Stimulated activated CD8-positive, alpha-beta memory T cell treated with anti-CD3 and anti-CD28 coated beads, Interleukin-4, amount 100 ng/mL, for 24 hours (primary cell): Measurements from ENCODE around the gene IL18R1.

Source experiments
- DNase-seq: peaks from one replicate; pipeline ENCODE4 v3.0.0-alpha.2; 2020; ENCODE audit warnings: low read depth

Gene IL18R1

DNA sequence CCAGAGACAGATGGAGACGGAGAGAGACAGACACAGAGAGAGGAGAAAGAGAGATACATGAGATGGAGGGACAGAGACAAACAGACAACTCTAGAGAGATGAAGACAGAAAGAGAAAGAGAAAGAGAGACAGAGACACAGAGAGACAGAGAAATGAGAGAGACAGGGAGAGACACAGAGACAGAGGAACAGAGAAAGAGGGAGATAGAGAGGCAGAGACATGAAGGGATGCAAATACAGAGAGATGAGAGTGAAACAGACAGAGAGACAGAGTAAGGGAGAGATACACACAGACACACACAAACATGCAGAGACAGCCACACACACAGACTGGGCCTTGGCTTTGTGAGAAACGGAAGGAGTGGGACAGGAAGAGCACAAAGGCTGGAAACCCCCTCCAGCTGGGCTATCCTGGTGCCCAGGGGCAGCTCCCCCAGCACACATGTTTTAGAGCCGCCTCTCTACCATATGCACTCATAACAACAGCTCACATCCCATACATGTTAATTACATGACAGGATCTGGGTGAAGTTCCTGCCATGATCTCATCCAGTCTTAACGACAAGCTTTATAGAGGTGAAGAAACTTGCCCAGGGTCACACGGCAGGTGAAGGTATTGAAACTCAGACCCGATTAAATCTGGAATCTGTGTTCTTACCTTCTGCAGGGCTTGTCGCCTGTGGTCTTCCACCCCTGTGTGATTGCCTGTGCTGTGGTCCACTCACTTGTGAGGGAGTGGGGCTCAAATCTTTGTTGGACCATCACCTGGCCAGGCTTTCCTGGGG is 32.4 kb downstream of the IL18R1 start:
- DNase-seq, result no peak

DNA sequence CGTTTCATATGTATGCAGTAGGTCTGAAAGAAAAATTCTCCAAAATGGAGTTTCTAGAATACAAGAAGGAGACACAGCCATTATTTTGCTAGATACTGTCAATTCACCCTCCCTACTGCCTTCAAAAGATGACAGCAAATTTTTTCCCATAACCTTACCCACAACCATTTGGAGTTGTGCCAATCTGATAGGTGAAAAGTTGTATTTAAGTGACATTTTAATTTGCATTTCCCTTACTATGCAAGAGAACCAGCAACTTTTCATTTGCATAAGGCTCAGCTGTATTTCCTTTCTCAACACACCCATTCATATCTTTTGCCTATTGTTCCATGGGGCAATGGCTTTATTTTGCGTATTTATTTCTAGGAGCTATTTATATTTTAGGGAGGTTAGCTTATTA is 36.0 kb downstream of the IL18R1 start:
- DNase-seq, result no peak

DNA sequence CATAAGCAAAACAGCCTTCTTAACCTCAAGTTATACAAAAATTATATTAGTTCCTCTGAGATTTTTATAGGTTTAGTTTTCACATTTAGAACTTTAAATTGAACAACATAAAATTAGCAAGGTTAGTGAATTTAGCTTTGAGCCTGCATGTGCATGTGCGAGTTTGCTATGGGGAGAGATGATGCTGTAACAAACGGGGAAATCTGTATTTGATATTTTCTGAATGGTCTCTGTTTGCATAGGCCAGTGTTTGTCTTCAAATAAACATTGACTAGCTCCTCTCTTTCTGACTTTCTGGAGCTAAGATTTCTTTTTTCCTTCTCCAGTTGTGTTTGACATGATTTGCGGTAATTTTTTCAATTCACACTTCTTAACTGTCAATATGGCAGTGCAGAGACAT is 36.5 kb downstream of the IL18R1 start:
- no peak for DNase-seq

DNA sequence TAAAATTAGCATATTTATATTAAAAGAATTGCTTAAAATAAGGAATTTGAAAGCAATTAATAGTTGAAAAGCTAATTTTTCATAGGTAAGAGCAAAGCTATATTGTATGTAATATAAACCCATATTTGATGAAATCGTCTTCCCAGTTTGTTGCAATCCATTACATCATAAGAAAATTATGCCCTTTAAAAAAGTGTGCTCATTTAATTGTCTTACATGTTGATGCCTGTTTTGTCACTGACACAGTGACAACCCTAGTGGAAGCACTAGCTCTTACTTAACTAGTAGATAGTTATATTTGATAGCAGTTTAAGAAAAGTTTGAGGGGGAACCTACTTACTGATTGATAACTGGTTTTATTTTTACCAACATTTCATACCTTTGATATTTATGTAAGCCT is 37.3 kb downstream of the IL18R1 start:
- no peak for DNase-seq

DNA sequence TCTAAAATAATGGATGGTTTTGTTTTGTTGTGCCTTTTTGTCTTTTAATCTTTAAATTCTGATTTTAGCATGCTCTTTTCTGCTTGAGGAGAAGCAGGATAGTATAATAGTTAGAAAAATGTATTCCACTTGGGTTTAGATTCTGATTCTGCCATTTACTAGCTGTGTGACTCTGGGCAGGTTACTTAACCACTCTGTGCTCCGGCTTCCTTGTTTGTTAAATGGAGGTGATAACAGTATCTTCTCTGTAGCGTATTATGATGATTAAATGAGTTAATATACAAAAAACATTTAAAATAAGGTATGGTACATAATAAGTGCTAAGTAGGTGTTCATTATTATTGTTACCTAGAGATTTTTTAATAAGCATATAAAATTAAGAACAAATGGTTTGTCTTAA is 40.4 kb downstream of the IL18R1 start:
- no peak for DNase-seq

DNA sequence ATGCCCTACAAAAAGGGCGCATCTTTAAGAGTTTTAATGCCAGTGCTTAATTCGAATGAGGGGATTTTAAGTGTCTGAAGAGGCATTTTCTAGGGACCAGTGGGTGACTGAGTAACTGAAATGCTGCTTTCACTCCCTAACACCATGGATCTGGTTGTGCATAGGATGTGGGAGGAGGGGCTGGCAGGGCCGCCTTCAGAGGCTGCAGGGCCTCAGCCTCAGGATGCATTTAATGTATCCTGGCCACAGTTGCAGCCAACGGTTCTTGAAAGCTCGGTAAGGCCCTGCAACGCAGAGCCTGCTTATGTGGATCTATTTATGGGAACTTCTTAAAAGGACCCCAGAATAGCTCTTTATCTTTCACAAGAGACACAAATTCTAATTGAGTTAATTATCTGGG is 41.6 kb downstream of the IL18R1 start:
- DNase-seq, result no peak

DNA sequence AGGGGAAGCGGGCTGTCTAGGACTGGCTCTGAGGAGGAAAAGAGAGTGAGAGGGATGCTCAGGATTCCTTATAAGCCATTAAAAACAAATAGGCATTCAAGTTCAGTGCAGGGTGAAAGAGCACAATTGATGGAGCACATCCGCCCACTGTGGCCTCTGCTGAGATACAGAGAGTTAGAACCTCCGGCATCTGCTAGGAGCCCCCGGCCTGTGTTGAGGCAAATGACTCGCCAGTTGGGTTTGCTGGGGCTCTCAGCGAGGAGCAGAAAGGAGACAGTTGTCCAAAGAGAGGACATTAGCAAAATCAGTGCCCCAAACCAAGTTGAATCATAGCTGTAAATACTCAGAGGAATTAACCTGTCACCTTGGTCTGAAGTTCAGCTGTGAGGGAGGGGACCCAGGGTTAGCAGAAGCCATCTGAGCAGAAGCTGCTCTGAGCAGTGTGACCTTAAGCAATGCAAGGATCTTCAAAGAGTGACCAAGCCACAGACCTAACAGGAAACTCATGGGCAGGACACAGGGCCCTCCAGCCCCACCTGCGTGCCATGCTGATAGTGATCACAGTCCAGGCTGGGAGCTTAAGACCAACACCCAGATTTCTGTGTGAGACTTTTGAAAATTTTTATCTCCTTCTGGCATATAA is 44.0 kb downstream of the IL18R1 start:
- DNase-seq, result no peak

DNA sequence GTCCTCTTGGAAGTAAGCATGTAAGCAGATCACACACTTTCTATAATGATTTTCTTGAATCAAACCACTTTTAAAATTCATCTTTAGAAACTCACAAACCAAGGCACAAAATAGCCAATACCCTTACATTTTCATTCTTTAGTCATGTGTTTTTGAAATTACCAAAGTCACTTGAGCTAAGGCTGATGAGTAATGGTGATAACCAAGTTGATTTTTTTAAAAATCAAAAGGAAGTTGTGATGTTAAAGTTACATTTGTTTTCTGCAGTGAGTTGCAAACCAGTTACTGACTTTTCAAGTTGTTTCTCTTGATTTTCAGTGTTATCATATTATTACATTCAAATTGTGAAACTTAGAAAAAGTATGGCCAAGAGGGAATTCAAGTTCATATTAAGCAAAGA is 45.9 kb downstream of the IL18R1 start:
- no peak for DNase-seq

DNA sequence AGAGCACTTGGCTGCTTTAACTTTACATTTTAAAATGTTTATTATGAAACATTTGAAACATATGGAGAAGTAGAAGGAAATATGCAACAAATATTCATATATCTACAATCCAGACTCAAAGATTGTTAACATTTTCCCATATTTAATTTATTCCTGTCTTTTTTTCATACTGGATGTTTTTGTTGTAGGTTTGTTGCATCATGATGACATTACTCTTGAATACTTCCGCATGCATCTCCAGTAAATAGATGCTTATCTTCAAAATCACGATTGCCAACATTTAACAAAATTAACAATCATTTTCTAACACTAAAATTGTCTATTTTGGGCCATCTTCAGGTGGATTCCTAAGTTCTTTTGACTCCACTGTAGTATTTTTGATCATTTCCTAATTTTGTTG is 46.3 kb downstream of the IL18R1 start:
- no peak for DNase-seq

DNA sequence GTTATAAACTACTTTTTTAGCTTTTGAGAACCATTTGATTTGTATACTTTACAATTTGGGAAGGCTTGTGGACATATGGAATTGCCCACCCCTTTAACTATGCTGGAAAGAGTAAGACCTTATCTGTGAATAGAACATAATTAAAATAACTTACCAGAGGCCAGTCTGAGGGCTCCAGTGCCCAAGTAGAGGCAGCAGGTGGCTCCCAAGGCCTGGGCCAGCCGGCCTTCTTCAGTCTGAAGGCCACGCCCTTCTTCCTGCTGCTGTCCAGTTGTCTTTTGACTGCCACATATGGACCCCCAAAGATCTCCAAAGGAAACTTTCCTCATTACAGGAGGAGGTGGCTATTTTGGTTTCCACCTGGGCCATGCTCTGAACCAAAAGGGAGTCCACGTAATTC is 55.4 kb downstream of the IL18R1 start:
- no peak for DNase-seq

DNA sequence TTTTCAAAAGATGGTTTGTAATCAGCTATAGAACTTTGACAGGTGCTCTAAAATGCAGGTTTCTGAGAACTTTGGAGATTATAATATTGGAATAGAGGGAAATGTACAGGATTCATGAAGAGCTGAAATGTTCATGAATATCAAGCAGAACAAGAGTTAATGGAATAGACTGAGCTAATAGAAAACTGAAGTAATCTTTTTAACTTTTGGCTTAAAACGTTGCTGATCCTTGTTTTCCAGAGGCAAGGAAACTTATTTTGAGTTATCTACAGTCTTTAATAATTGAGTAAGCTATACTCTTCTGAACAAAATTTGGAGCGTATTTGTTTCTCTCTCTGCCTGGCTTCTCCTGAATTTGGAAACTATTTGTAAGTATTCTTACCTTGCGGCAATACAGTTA is 56.6 kb downstream of the IL18R1 start:
- DNase-seq, result no peak

DNA sequence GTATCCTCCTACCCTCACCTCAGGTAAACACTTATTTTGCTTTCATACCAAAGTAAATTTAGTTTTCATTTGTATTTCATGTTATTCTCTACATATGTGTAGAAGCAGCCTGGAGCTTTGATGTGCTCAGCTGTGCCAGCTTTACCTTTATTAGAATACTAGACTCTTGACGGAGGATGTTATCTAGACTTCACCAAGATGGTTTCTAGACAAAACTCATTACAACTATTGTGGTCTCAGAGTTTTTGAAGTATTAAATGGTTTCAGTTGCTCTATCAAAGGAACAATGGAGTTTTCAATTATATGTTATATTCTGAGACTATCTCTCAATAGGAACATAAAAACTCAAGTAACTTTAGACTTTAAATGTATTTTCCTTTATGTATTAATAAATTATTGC is 62.4 kb downstream of the IL18R1 start:
- no peak for DNase-seq

DNA sequence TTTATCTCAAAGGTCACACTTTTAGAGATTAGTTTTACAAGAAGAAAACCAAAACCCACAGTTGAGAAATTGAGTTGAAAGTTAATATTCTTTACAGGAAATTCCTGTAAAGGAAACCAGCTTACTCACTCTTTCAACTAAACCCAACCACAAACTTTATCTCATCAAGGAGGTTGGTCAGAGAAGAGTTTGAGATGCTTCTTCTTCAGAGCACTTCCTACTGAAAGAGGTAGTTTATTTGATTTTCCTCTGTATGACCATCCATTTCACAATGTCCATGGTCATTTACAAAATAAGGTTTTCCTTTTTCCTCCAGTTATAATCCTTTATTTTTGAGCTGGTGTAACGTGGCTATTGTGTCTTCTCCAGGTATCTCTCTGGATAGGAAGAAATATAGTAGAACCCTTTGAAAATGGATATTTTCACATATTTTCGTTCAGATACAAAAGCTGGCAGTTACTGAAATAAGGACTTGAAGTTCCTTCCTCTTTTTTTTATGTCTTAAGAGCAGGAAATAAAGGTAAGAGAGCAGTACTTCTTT is 62.9 kb downstream of the IL18R1 start:
- no peak for DNase-seq

DNA sequence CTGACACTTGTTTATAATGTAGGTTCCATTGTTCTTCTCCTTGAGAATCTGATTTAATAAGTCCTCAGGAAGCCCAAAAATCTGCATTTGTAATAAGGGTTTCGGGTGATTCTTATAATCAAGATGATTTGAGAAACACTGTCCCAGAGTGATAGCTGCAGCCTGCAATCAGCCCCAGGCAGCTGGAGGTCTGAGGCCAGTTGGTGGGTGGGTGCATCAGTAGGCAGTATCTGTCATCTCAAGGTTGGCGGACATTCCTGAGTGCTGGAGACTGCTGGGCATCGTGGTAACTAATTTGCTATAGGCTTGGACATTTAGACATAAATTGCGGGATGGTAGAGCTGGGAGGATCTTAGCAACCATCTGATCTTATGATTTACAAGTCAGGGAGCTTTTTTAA is 64.7 kb downstream of the IL18R1 start:
- no peak for DNase-seq

DNA sequence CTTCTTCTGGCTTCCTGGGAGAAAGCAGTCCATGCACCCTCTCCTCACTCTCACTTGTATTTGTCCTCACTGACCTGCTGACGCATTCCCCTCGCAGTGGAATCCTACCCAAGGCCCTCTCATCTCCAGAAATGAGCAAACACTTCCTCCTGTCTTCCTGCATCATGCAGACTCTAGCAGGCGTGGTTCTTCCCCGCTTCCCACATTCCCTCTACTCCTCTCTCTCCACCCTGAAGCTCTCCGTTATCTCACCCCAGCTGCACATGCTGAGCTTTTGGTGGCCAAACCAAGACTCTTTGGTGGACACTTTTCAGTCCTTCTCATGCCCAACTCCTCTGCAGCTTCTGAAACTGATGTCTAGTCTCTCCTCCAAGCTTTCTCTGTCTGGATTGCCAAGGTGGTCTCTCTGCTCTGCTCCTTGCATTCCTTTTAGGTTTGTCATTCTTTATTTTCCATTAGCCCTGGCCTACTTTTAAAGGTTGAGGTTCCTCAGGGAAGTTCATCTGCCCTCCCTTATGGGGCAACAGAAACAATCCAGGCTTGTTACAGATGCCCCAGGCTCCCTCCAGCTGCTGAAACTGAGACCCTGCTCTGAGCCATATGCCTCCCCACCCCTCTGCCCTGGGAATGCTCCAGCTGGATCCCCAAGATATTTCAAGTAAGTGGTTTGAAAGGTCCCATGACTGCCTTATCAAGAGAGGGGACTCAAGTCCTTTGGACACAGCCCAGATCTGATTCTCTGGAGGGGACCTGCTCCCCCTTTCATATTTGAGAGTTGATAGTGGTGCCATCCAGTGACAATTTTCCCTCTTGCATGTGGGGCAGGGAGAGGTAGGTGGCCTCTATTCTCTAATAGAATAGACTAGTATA is 66.5 kb downstream of the IL18R1 start:
- no peak for DNase-seq

DNA sequence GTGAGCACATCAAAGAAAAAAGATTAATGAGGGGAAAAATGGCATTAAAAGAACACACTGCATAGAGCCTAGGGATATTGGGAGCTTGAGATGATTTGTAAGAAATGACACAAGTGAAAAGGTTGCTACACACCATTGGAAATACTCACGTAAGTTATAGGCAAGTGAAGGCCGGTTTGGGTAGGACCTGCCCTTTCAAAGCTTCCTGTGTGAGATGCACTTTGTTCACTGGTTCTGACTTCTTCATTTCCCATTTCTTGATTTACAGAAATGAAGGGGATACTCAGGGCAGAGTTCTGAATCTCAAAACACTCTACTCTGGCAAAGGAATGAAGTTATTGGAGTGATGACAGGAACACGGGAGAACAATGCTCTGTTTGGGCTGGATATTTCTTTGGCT is 67.3 kb downstream of the IL18R1 start, which contains the start of gene IL18RAP:
IL18RAP (plus strand) TSS at position 251 of the 400 bp plus-strand sequence; CDS start at position 369, 118 bp downstream.
- DNase-seq, result no peak

DNA sequence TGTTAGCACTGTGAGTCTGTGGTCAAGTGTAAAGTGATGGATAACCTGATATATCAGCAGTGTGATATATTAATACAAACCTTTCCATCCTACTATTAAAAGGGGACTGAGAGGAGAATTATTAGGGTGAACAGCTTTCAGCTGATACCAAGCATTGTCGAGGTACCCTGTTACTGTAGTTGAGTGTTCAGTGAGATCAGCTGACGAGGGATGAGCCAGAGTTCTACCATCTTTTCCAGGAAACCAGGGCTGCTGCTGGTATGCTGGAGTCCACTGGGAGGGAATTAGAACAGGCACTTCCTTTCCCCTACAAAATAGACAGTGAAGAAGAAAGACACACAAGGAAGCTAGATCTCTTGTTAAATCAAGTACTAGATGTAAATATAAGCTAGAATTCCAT is 67.8 kb downstream of the IL18R1 start:
- DNase-seq, result no peak

DNA sequence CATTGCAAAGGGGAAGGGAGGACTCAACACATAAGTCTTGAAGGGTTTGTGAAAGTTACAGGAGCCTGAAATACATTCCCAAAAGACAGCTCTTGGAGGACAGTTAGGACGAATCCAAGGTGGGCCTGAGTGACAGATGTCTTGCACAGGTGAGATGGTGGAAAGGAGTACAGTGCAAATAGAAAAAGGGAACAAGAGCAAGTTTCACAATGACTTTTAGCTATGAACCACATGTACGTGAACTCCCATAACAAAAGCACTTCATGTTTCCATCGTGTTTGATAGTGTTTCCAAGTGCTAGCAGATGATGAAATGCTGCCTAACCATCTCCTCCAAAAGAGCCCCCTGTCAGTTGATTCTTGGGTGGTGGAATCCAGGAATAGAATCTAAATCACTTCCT is 69.2 kb downstream of the IL18R1 start:
- no peak for DNase-seq

DNA sequence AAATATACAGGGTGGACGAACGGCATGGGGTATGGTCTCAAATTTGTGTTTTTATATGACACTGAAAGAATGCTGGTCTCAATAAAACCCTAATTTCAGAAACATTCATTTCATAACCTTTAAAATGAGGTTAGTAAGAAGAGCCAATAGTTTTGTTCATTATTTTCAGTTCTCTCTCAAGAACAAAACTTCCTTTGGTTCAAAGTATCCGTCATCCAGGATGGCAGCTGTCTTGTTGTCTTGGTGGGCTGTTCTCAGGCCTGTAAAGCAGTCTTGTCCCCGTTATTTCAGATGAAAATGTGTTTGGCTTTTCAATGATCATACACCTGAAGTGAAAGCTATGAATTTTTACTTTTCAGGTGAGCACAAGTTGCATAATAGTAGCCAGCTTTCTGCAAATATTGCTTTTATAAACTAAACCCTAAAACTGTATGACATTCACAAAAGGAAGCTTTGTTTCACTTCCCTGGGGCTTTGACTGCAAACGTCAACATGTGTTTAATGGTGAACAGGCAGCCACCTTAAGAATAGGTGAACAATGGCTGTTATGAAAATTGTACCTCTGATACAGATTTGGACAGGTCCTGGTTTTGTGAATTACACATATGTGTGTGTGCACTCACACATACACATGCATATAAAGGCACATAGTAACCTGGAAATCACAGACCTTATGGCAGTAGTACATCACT is 70.0 kb downstream of the IL18R1 start:
- DNase-seq, result no peak

DNA sequence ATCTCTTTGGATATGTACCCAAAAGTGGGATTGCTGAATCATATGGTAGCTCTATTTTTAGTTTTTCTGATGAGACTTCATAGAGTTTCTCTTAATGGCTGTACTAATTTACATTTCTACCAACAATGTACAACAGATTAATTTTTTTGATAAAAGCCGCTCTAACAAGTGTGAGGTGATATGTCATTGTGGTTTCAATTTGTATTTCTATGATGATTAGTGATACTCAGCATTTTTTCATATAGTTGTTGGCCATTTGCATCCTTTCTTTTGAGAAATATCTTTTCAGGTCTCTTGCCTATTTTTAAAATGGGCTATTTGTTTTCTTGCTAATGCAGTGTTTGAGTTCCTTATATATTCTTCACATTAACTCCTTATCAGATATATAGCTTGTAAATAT is 71.7 kb downstream of the IL18R1 start:
- no peak for DNase-seq

DNA sequence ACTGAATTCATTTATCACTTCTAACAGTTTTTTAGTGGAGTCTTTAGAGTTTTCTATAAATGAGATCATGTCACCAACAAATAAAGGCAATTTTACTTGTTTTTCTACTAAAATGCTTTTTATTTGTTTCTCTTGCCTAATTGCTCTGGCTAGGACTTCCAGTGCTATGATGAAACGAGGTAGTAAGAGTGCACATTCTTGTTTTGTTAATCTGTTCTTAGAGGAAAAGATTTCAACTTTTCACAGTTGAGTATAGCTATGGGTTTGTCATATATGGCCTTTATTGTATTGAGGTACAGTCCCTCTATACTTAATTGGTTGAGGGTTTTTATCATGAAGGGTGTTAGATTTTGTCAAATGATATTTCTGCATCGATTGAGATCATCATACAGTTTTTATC is 73.0 kb downstream of the IL18R1 start:
- no peak for DNase-seq

DNA sequence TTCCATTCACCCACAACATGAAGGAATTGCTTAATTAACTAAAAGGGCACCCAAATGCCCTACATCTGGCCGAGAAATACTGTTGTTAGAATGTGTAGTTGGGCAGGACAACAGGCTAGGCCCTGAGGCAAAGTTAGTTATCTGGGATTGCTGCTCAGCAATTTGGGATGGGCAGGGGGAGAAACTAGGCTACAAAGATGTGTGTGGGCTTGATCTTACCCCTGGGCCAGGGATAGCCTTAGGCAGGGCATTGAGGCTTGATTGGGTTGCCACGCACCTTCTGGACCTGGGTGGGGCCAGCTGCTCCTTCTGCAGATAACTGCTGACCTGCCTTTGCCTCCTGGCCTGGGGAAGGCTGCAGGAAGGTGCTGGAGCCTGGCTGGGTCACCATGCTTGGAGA is 76.8 kb downstream of the IL18R1 start:
- DNase-seq, result no peak
